ENCODE measurements around the gene PIRT.

Gene PIRT

DNA sequence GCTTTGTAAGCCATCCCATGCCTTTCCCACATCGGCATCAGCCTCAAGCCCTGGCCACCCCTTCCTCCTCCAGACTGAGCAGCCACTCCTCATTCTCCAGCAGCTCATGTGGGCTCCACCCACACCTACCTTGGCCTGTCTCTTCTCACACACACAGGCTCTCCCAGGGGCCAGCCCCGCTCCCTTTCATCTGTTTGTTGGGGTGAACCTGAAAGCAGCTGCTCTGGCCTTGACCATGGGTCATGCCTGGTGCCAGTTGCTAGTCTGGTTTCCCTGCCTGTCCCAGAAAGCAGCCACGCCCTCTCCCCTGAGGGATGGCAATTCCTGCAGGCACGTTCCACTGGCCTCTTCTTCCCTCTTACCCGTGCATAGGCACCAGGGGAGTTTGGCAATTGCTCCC, 22.6 kb downstream of the PIRT start:
- FAIRE-seq, result no peak

DNA sequence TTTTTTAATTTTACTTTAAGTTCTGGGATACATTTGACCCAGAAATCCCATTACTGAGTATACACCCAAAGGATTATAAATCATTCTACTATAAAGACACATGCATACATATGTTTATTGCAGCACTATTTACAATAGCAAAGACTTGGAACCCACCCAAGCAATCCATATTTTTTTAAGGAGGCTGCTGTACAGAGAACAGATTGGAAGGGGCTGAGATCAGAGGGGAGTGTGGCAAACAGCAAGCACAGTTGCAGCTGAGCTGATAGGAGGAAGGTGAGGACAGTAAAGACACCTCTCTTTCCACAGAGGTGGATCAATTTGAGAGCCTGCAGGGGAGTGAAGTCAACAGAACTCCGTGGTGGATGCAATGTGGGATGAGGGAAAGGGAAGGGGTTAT, 23.8 kb downstream of the PIRT start:
- FAIRE-seq, result no peak

DNA sequence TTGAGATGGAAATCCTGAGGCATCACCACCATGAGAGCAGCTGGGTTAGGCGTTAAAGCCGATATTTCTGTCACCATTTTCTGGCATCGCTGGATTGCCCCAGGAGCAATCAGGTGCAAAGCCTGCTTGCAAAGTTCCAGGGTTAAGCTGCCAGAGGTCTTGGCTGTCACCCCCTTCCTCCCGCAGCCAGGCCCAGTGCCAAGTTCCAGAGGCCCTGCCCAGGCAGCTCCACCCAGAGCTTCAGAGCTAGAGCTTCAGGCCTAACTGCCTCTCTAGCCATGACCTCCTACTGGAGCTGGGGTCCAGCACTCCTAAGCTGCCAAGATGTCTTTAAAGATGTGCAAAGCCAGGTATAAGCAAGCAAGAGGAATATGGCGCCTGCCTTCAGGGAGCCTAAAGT, 25.2 kb downstream of the PIRT start:
- no peak for FAIRE-seq

DNA sequence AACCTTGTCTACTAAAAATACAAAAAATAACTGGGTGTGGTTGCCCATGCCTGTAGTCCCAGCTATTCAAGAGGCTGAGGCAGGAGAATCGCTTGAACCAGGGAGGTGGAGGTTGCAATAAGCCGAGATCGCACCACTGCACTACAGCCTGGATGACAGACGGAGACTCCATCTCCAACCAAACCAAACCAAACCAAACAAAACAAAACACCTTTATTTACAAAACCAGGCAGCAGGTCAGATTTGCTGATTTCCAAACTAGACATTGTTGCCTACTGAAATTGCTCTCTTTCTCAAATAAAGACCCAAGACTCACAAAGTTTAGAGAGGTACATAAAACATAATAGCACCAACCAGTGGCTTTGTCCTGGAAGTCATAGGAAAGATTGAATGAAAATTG, 28.3 kb downstream of the PIRT start:
- FAIRE-seq, result no peak

DNA sequence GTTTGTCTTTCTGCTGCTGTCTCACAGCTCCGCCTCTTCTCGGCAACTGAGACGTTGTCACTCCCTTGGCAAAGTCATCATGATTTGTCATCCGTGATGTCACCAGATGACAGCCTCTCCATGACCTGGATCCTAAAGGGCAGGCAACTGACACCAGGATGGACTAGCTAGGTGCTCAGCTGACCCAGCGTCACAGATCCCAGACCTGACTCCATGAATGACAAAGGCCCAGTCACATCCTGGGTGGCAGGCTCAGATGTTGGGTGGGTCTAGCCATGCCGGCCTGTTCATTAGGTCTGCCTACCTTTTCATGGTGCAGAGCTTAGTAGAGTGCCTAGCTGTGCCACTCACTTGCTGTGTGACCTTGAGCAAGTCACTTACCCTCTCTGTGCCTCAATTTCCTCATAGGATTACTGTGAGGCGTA, 30.2 kb downstream of the PIRT start:
- no peak for FAIRE-seq

DNA sequence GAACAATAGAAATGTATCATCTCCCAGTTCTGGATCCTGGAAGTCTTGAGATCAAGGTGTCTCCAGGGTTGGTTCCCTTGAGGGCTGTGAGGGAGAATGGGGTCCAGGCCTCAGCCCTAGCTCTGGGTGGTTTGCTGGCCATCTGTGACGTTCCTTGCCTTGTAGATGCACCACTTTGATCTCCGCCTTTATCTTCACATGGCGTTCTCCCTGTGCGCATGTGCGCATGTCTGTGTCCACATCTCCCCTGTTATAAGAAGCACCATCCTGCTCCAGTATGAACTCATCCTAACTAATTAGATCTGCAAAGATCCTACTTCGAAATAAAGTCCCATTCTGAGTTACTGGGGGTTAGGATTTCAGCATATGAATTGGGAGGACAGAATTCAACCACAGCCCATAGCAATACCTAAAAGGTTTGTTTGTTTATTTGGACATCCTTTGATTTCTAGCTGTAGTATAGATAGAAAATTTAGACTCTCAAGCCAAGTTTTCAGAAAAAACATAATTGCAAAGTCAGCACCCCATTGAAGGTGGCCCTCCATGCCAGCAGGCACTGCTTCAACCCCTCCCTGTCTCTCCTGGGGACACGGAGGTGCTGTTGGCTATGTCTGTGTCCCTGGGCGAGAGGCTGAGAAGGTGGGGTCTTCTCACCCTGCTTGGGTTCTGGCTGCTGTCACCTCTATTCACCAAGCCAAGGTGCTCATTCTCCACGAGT, 31.2 kb downstream of the PIRT start:
- FAIRE-seq, result no peak

DNA sequence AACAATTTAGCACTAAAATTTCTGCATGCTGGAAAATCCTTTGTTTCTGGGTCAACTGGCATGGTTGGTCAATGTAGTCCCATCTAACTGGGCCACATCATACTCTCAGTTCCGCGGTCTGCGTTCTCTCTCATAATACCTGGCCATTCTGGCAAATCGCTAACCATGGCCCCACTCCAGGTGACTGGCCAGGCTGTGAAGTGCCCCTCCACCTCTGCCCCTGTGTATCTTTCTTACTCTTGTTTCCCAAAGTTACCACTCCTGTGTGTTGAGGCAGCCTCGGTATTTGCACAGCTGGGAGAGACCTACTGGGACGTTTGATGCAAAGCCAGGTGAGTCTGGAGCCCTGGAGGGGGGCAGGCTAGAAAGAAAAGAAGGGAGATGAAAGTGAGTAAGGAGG, 32.0 kb downstream of the PIRT start:
- no peak for FAIRE-seq

DNA sequence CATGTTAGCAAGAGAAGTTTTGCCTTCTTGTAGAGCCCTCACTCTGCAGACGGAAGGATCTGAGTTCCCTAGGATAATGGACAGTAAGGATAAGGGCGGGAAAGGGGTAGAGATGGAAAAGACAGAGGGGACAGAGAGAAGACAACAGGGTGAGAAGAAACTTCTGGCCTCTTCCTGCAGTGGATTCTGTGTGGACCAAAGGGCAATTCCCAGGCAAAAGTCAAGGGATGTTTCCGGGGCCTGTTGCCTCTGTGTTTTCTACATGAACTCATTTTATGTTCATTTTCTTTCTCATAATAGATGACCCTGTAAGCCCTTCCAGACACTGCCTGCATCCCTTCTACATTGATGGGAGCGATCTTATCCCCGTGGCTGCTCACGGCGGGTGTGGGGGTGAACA, 33.3 kb downstream of the PIRT start:
- no peak for FAIRE-seq

DNA sequence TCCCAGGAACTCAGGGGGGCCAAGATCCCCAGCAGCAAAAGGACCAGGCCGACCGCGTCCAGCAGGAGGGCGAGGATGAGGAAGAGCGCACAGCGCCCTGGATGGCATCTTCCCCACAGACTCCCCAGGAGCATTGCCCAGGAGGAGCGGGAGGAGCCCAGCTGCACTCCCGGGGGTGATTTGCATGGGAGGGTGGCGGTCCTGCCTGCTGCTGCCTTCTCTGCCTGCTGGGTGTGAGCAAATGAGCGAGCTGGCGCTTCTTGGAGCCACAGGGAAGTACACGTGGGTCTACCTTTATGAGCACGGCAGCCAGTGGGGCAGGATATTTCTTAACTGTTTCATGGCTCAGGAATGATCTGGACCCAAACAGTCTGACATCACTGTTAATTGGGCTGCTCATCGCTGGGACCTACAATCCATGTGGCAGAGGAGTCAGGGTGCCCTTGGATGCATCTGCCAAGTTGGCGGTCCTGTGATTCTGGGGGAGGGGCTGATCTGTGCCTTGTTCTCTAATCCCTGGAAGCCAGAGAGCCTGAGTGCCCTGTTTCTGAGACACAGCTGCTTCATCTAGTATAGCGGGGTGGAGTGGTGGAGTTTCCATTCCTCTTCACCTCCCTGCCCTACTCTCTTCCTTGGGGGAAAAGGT, 33.9 kb downstream of the PIRT start, which contains the start of gene TMEM238L:
TMEM238L (minus strand) TSS at position 270 of the 646 bp plus-strand sequence; CDS start at position 134, 136 bp downstream.
- no peak for FAIRE-seq

DNA sequence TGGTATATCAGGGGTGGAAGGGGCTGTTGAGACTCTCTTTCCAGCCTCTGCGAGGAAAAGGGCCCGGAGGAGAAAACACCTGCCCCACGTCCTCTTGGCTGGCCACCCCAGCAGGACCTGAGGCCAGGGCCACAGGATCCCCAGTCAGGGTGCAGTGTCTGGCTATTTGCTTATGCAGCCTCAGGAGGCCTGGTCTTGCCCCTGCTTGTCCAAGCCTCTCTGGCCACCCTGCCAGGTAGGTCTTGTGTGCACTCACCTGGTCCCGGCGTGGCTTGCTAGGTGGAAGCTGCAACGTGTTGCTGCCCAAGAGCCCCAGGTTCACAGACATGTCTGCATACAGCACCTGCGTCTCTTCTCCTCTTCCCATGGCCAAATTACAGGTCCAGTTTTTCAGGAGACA, 34.5 kb downstream of the PIRT start:
- no peak for FAIRE-seq

DNA sequence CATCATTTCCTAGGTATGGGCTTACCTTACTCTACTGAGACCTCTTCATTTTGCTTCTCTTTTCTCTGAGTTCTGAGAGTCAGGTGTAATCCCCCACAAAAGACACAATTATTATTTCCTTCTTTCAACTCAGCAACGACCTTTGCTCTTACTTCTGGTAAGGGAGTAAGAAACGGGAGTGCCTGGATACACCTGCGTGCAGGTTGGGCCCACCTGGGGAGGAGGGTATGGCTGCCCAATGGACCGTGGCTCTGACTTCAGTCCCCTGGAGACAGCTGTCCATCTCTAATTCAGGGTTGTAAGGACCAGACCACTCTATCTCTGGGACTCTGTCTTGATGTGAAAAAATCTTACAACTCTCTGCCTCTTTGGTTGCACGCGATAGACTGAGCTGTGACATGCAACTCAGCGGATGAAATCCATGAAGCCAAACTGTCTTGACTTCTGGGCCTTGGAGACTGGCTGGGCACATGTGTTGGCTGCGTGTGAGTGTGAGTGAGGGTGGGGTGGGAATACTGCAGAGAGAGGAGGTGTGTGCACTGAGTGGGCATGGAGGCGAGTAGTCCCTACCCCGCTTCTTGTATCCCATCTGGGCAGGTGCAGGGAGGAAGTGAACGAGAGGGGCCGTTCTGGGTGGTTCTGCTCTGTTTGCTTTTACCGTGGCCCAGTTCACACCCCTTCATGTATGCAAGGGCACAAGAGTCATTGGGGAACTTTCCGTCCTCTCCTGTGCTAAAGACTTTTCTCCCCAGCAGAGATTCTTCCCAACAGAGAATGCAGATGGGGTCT, 35.2 kb downstream of the PIRT start:
- no peak for FAIRE-seq

DNA sequence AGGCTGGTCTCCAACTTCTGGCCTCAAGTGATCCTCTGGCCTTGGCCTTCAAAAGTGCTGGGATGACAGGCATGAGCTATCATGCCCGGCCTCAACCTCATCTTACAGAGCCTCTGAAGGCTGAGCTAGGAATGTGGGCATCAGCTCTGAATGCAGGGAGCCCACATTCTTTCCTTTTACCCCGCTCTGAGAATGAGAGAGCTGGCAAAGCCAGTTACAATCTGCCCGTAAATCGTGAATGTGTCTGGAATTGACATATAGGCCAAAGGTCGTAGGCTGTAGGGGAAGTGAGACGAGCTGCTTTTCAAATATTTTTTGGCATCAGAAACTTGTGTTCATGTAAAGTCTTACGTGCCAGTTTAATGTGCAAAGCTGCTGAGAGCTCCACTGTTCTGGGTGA, 38.5 kb downstream of the PIRT start:
- FAIRE-seq, result no peak

DNA sequence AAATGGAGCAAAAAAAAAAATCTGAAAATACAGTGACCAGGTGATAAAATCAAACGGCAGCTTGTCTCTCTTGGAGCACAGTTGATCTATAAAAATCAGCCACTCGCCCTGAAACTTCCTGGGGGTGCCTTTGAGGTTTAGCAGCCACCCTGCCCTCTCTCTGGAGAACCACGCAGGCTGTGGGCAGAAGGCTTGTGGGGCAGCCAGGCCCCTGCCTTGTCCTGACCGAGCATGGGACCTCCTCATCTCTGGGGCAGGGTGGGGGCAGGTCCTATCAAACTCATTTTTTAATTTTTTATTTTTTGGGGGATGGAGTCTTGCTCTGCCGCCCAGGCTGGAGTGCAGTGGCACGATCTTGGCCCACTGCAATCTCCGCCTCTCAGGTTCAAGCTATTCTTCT, 39.0 kb downstream of the PIRT start:
- FAIRE-seq, result no peak

DNA sequence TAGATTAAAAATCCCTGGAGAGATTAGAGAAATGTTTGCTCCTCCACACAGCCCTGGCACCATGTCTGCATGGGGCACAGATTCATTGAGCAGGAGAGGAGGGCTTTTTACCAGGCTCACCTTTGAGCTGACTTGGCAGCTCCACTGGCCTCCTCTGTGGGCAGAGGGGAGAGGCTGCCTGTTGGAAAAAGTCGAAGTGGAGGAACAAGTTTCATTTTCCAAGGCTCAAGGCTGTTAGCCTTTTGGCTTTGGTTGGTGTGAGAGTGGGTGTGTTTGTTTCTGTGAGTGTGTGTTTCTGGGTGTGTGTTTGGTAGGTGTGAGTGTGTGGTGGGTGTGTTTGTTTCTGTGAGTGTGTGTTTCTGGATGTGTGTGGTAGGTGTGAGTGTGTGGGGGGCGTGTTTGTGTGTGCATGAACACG, 39.5 kb downstream of the PIRT start:
- no peak for FAIRE-seq

DNA sequence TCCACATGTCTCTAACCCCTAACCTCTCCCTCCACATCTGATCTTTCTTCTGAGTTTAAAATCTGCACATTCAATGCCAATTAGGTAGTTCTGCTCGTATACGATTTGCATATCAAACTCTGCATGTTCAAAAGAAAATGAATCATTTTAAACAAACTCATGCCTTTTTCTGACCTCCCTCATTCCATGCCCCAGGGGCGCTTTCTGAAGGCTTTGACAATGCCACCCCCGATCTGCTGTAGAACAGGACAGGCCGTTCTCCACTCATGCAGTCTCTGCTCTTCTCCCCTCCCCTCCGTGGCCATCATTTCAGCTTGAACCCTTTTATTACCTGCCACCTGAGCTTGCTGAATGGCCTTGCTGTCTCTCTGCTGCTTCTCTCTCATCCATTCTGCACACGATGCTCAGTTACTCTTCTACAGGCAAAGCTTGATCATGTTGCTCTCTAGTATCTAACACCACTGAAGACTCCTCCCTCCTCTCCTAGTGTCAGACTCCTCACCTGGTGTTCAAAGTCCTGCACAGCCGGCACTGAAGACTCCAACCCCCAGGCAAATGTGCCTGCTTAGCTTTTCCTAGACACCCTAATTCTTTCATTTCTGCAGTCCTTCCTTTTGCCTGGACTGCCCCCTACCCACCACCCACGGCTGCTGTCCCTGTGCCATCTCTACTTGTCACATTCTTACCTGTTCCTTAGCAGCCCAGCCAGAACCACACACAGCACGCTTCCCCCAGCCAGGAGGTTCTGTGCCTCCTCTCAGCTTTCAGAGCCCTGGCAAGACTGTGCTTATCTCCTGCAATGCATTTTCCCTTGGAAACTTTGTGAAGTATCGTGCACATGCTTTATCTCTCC, 40.2 kb downstream of the PIRT start:
- no peak for FAIRE-seq

DNA sequence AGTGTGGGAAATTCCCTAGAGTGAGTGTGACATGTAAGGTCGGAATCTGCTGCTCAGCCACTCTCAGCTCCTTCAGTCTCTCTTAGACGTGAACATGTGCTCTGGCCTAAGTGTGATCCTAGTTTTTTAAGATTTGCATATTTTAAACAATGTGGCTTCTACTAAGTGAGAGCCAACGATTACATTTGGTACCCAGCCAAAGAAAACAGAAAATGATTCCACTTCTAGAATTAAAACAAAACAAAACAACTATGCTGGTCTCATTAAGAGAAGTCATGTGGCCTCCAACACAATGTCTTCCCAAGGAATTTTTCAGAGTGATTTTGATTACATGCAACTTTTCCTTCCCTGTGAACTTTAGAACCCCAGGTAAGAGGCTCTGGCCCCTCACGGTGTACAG, 44.1 kb downstream of the PIRT start:
- no peak for FAIRE-seq

DNA sequence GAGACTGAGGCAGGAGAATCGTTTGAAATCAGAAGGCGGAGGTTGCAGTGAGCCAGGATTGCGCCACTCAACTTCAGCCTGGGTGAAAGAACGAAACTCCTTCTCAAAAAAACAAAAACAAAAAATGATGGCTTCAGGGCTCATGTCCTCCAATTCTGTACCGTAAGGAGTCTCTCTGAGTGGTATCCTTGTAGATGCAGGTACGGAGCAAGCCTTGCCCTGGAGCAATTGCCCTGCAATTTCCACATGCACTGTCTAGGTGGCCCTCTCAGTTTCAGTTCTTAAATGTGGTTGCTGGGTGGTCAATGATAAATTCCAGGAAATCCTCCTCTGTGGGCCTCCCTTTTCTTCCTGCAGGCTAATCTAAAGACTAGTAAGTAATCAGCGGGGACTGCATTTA, 44.6 kb downstream of the PIRT start:
- FAIRE-seq, result no peak

DNA sequence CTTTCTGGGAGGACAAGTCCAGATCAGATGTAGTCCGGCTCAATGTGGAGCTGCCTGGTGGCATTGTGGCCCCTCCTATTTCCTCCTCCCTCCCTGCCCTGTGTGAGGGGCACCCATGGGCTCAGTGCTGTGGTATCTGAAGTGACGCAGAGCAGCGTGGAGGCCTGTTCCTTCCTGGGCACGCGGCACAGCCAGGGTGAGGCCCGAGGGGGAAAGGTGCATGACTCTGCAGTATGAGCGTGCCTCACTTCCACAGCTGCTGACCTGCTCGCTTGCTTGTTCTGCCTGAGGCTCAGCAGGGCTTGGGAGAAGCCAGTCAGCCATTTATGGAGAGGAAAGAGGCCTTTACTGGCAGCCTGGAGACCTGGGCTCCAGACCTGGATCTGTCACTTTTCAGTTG, 45.7 kb downstream of the PIRT start:
- FAIRE-seq, result no peak

DNA sequence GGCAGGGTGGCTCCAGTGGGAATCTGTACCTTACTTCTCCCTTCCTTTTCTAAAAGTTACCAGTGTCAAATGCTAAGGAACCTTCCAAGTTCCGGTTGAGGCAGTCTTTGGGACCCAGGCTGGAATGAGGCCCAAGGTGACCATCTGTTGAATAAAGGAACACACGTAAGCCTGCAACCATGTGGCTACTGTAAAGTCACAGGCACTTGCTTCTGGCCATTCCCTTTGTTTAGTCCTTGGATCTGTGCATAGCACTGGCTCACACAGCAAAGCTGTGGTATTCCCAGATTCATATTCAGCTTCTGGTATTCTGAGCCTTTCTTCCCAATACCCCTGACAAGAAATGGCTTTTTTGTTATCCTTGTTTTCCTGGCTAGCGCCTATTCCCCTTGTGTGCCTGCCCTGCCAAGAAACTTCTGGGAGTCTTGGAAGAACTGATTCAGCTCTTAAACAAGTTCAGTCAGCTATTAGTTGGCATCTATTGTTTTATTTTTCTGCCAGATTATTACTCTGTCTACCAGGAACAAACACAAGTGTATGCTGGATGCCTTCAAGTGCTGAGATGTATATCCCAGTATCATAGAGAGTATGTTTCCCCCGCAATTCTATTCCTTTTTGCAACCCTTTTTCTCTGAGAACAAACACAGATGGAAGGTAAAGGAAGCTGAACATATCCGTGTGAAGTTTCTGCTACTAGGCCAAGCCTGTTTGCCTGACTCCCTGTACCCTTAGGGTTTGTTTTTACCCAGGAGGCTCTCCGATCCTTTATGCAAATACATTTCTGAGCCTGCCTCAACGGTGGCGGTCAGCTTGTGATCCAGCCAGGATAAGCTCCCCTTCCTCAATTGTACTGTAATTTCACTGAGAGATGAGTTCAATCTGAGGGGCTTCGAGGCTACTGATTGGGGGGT, 47.1 kb downstream of the PIRT start:
- no peak for FAIRE-seq

DNA sequence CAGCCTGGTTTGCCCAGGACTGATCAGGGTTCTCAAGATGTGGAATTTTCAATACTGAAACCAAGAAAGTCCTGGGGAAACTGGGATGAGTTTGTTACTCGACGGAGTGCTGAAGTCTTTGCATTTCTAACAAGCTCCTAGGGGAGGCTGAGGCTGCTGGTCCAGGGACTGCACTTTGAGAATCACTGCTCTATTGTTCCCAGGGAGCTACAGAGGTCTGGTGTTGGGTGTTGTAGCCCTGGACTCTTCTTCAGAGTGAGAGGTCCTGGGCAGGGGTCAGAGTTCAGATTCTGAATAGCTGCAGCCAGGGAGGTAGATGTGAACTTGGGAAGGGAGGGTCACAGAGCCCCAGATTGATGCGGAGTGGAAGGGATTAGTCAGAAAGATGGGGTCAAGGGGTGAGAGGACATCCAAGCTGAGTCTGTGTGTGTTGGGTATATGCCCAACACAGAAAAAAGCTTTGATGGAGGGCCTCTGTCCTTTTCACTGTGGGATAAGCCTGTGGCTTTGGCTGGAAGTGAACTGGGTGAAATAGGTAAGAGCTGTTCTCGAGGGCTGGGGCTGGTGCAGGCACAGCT, 48.1 kb downstream of the PIRT start:
- no peak for FAIRE-seq

DNA sequence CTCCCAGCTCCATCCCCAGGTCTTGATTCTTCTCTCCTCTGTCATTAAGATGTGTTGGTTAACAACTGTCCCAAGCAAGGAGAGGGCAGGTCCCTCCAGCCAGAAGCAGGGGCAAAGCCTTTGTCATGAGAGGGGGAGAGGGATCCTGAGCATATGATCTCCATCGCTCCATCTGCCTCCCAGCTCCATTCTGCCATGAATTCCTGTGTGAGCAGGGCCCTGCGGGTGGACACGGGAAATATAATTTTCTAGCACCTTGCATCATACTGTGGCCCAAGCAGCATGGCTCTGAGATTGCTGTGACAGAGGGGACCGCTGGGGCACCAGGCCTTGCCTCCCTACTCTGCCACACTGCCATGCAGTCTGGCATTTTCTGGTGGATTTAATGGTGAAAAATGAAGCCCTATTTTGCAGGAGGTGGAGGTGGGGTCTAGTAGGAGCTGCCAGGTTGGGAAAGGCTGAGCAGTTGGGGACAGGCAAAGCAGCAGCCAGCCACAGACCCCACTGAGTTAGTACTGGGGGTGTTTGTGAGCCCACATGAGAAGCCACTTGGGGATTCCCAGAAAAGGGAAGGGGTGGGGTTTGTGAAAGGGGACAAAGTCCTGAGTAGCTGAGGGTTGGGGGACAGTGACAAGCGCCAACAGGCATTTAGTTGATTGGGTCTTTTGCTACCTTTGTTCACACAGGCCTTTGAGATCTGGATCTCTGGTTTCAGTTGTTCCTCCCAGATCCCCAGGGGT, 50.4 kb downstream of the PIRT start:
- FAIRE-seq, result no peak

All from islet of Langerhans (tissue), 1 donor.